Suprapubic skin (tissue), 3 donors: ENCODE measurements around the gene SLC2A4.

Experiments
- POLR2A ChIP-seq, 2 donors: fragments of 450-650 bp; IDR thresholded peaks; one replicate each; pipeline ENCODE4 v1.6.1; 2017; ENCODE audit warnings: antibody characterized with exemption in 2 of 2, mild to moderate bottlenecking in 2 of 2, moderate library complexity in 2 of 2
- TF ChIP-seq, protein P1 (sequence below), 2 donors: fragments of 200-600 bp in 1 of 2; fragments of 450-650 bp in 1 of 2; sonication (generic) in 1 of 2; IDR thresholded peaks; one replicate each; pipeline ENCODE4 v1.5.1; 2016 to 2019; ENCODE audit warnings: antibody characterized with exemption in 2 of 2, mild to moderate bottlenecking in 1 of 2, moderate library complexity in 1 of 2

DNA sequence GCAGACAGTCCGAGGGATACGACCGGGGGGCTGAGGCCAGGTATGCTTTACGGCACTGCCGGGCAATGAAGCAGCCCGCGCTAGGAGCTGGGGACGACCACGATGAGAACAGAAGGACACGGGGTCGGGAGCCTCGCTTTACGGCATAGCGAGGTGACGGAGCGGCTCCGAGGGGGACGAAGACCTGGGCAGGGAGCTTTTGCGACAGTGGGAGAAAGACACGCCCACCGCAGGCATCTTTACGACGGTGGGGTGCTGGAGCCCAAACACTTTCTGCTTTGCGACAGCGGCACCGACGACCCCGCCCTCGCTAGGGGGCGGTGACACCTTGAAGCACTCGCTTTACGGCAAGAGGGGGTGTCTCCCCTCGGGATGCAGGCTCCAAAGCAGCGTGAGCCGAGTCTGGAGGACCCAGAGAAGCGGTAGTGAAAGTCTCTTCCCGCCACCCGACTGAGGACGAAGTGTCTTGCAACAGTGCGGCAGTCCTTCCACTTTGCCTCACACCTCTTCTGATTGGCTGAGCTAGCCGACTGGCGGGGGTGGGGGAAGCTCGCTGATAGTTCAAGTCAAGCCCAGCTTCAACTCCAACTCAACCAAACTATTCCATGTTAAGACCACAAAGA is 48.0 kb downstream of the SLC2A4 start:
- TF ChIP-seq POLR2A (IDR thresholded peaks at IDR 0.05), result peak in 1 of 2 donors; percentile 66
- TF ChIP-seq, protein P1, sequence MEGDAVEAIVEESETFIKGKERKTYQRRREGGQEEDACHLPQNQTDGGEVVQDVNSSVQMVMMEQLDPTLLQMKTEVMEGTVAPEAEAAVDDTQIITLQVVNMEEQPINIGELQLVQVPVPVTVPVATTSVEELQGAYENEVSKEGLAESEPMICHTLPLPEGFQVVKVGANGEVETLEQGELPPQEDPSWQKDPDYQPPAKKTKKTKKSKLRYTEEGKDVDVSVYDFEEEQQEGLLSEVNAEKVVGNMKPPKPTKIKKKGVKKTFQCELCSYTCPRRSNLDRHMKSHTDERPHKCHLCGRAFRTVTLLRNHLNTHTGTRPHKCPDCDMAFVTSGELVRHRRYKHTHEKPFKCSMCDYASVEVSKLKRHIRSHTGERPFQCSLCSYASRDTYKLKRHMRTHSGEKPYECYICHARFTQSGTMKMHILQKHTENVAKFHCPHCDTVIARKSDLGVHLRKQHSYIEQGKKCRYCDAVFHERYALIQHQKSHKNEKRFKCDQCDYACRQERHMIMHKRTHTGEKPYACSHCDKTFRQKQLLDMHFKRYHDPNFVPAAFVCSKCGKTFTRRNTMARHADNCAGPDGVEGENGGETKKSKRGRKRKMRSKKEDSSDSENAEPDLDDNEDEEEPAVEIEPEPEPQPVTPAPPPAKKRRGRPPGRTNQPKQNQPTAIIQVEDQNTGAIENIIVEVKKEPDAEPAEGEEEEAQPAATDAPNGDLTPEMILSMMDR (IDR thresholded peaks at IDR 0.05), result no peak
